ENCODE measurements around the gene TAS2R41.

Gene TAS2R41

GRCh38 chr7:143477501-143478150 is at the start of gene TAS2R41:
Gene TAS2R41, plus strand, starts transcription at chr7:143477873. Its CDS starts 0 bp downstream, at chr7:143477873.
- DNase-seq (ENCODE audit: low read depth): no peak

DNA sequence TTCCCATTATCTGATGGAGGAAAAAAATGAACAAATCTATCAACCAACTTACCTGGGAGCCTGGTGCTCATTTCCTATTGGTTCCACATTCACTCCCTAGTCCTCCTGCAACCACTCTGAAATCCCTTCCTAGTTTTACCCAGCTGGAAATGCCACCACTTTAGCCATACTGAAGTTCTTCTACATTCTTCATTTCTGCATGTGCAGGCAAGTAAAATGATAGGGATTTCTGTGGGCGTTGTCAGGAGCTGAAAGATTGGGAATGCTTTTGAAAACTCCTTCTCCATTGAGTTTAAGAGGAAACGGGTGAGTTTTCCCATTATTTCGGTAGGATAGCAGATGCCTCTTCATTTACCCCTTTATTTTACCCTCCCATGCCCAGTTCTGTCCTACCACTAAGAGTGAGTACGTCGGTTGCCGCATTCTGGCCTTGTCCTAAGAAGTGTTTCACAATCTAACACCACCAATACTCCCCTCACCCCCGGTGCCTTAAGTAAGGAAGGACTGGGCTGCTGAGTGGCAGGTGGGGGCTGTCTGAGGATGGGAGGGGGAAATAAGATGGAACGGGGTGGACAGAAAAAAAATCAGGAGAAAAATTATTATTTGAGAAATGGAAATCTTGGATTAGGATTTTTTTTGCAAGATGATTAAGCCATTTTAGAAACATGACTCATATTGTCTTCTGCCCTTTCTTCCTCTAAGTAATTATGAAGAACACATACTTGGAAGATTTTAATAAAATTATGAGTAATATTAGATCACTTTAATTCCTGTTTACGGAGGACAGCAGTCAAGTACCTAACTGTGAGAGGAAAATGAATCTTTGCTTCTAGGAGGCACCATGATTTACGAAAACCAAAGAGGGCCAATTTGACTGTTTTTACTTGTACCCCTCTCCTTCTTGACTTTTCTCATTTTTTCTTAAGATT is 47.6 kb upstream of the TAS2R41 start:
- DNase-seq (ENCODE audit: low read depth): no peak

DNA sequence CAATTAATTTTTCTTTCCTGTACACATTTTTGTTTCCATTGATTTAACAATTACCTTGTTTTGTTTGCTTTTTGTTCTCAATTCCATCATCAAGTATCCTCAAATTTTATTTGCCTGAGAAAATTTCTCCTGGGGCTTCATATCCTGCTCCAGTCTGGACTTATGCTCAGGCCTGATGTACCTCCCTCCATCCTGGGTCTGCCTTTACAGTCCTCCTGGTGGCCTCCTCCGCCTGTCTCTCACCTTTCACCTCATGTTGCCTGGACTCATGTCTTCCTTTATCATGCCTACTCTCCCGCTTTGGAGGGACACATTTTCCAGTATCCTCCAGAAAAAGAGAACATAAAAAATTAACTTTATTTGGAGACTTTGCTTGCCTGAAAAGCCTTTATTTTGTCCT is 46.6 kb upstream of the TAS2R41 start:
- no peak for DNase-seq (ENCODE audit: low read depth)

GRCh38 chr7:143433759-143434158 is 43.9 kb upstream of the TAS2R41 start:
- DNase-seq (ENCODE audit: low read depth): no peak

DNA sequence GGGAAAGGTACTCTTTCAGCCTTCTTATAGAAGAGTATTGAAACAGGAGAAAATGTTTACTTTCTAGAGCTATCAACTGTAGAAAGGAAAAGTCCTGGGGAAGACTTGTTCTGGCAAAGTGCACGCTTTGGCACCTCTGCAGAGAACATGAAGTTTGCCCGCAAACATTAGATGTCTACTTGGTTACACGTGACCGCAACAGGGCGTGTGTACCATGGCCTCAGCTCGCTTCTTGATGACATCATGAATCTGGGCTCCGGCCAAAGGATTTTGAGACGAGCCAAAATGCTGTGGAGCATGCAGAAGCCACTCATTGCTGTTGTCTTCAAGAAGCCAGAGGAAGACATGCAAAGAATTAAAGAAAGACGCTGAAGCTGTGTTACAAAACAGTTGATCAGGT is 43.0 kb upstream of the TAS2R41 start:
- no peak for DNase-seq (ENCODE audit: low read depth)

DNA sequence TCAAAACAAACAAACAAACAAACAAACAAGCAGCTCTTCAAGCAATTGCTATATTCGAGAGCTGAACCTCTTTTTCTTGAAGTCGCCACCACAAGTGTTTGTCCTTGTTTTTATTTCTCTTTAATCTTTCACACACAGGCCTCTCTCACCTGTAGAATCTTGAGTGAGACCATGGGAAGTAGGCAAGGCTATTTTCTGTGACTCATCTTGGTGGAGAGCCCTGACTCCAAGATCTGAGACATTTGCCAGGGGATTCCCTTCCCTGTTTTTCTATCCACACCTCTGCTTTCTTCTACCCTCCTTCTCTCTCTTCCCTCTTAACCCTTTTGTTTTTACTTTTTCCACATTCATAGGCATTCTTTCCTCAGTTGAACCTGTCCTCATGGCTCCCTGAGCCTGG is 42.4 kb upstream of the TAS2R41 start:
- no peak for DNase-seq (ENCODE audit: low read depth)

GRCh38 chr7:143436325-143436946 is 41.2 kb upstream of the TAS2R41 start:
- no peak for DNase-seq (ENCODE audit: low read depth)

DNA sequence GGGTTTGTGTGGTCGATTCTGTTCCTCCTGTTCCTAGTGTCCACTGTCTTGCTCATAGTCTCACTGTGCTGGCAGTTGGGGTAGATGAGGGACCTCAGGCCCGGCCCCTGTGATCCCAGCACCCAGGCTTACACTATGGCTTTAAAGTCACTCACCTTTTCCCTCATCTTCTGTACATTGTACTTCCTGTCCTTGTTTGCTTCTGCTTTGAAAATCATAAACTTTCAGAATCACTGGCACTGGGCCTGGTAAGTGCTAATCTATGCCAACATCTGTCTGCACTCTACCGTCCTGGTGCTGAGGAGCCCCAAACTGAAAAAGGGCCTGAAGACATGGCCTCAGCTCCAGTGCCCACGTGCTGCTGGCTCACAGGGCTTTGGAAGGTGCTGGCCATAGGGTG is 40.1 kb upstream of the TAS2R41 start:
- DNase-seq (ENCODE audit: low read depth): no peak

- no peak for DNase-seq (ENCODE audit: low read depth)
Measured at GRCh38 chr7:143439866-143440265, 37.8 kb upstream of the TAS2R41 start.

- no peak for DNase-seq (ENCODE audit: low read depth)
Measured at GRCh38 chr7:143443153-143443552, 34.5 kb upstream of the TAS2R41 start, which contains the start of gene TAS2R60. Gene TAS2R60, plus strand, starts transcription at chr7:143443453. Its CDS starts 0 bp downstream, at chr7:143443453.

- DNase-seq (ENCODE audit: low read depth): no peak
Measured at GRCh38 chr7:143444063-143444782, 33.5 kb upstream of the TAS2R41 start.

- DNase-seq (ENCODE audit: low read depth): no peak
Measured at GRCh38 chr7:143444785-143445184, 32.9 kb upstream of the TAS2R41 start.

DNA sequence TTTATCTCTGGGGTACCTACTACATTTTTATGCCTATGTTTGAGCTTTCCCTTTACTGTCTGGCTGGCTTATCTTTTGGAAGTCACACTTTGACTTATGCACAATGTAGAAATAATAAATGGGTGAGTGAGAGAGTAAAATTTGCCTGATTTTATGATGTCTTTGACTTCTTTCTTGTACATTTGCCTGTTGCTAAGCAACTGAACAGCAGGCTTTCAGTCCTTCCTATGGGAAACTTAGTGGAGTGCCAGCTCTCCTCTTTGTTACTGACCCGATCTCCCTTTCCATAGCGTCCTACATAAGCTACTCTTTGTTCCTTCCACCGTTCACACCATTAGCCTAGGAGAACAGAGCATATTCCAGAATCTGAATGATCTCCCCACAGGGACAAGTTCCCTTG is 30.2 kb upstream of the TAS2R41 start:
- no peak for DNase-seq (ENCODE audit: low read depth)

- DNase-seq (ENCODE audit: low read depth): no peak
Measured at GRCh38 chr7:143448429-143448828, 29.2 kb upstream of the TAS2R41 start.

- no peak for DNase-seq (ENCODE audit: low read depth)
Measured at GRCh38 chr7:143449793-143450192, 27.9 kb upstream of the TAS2R41 start.

DNA sequence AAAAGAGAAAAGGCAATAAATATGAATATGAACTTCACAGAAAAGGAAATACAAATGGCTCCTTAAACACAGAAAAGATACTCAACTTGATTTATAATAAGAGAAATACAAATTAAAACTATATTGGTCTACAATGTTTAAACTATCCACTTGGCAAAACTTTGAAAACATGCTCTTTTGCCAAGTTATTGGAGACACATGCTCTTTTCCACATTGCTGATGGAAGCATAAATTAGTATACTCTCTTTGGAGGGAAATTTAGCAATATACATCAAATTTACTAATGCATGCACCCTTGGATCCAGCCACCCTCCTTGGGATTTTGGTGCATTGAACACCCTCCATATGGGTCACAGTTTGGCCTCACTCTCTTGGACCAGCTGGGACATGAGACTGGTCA is 26.6 kb upstream of the TAS2R41 start:
- DNase-seq (ENCODE audit: low read depth): no peak

- DNase-seq (ENCODE audit: low read depth): no peak
Measured at GRCh38 chr7:143451746-143452145, 25.9 kb upstream of the TAS2R41 start.

DNA sequence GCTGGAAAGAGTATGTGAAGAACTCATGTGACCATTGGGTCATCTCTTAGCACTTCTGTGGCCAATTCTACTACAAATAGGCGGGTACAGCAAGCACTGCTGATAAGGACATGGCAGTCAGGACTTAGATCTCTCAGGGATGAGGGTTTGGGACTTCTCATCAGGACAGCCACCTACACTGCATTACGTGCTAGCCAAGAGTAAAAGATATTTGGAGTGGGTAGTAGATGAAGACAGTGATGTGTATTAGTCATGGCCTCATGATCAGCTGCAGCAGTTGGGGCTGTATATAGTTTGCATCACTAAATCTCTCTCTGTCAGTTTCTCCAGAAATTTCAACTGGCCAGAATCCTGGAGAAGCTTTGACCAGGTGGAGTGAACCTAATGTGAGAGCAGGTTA is 25.2 kb upstream of the TAS2R41 start:
- DNase-seq (ENCODE audit: low read depth): no peak

GRCh38 chr7:143454091-143454680 is 23.5 kb upstream of the TAS2R41 start:
- DNase-seq (ENCODE audit: low read depth): no peak

- no peak for DNase-seq (ENCODE audit: low read depth)
Measured at GRCh38 chr7:143455491-143455890, 22.2 kb upstream of the TAS2R41 start.

DNA sequence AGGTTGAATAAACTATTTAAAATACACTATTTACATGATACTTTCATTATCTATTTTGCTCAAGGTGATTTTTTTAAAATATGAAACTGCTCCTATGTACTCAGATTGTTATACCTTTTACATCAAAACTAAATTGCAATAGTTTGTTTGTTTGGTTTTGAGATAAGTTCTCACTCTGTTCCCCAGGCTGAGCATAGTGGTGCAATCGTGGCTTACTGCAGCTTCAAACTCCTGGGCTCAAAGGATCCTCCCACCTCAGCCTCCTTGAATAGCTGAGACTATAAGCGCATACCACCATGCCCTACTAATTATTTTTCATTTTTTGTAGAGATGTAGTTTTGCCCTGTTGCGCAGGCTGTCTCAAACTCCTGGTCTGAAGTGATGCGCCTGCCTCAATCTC is 21.7 kb upstream of the TAS2R41 start:
- no peak for DNase-seq (ENCODE audit: low read depth)
